NT2/D1 (cell line): ENCODE data around the gene DEF6.

ENCODE experiments used
- DNase-seq: peaks from one replicate; pipeline ENCODE4 v3.0.0-alpha.2; 2011; ENCODE audit warnings: low read depth, low spot score
- H3K27me3 ChIP-seq: 2 replicates; pipeline ENCODE4 v1.6.0; 2011; ENCODE audit warnings: mild to moderate bottlenecking; ENCODE audit not compliant: insufficient read length, insufficient read depth
- H3K36me3 ChIP-seq: 2 replicates; pipeline ENCODE4 v1.6.1; 2011; ENCODE audit warnings: mild to moderate bottlenecking, low read length, mixed read lengths; ENCODE audit not compliant: insufficient read depth, insufficient read length
- H3K4me1 ChIP-seq: 2 replicates; pipeline ENCODE4 v1.5.1; 2011; ENCODE audit not compliant: insufficient read depth, insufficient read length
- H3K4me3 ChIP-seq: 2 replicates; pipeline ENCODE4 v1.5.1; 2011; ENCODE audit warnings: low read depth; ENCODE audit not compliant: insufficient read length
- H3K9ac ChIP-seq: 2 replicates; pipeline ENCODE4 v1.6.0; 2011; ENCODE audit warnings: low read depth; ENCODE audit not compliant: insufficient read length
- H3K9me3 ChIP-seq: 2 replicates; pipeline ENCODE4 v1.5.1; 2011; ENCODE audit warnings: mild to moderate bottlenecking, low read length; ENCODE audit not compliant: insufficient read depth
- SUZ12 ChIP-seq: IDR thresholded peaks from 2 replicates; pipeline ENCODE4 v1.6.1; 2011; ENCODE audit not compliant: insufficient read length, insufficient read depth; ENCODE audit errors: extremely low read depth
- YY1 ChIP-seq: IDR thresholded peaks from 2 replicates; pipeline ENCODE4 v1.6.1; 2011; ENCODE audit not compliant: insufficient read length, insufficient read depth
- ZNF274 ChIP-seq: IDR thresholded peaks from 2 replicates; pipeline ENCODE4 v1.6.1; 2011; ENCODE audit warnings: mild to moderate bottlenecking, low read depth, low read length

The DEF6 gene

GRCh38 chr6:35311390-35312075 lies 13.9 kb downstream of the DEF6 start:
- no peak for TF ChIP-seq YY1
- TF ChIP-seq SUZ12 = no peak
- no peak for TF ChIP-seq ZNF274
- H3K9ac ChIP-seq = no peak overlapping the region
- peaks cover 5% of the 10 kb centered on the region for H3K27me3 ChIP-seq
- H3K9me3 ChIP-seq = no peaks in the 10 kb centered on the region
- H3K4me1 ChIP-seq = peaks cover 3% of the 10 kb centered on the region
- no peaks in the 10 kb centered on the region for H3K36me3 ChIP-seq
- H3K4me3 ChIP-seq = no peak overlapping the region
- no peak for DNase-seq

DNA sequence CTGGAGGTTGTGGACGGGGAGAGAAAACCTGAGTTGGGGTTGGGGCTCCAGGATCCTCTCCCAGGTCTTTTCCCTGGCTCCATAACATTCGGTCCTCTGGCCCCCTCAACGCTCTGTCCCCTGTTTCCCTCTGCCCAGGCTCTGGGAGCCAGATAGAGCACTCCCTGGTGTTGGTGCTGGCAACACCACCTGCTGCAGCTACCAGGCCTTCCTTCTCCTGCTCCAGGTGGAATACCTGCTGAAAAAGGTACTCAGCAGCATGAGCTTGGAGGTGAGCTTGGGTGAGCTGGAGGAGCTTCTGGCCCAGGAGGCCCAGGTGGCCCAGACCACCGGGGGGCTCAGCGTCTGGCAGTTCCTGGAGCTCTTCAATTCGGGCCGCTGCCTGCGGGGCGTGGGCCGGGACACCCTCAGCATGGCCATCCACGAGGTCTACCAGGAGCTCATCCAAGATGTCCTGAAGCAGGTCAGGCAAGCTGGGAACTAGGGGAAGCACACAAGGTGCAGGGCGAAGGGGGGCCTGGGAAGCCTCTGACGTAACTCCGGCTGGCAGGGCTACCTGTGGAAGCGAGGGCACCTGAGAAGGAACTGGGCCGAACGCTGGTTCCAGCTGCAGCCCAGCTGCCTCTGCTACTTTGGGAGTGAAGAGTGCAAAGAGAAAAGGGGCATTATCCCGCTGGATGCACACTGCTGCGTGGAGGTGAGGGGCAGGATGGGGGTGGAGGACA lies 14.6 kb downstream of the DEF6 start:
- no peak for TF ChIP-seq ZNF274
- TF ChIP-seq YY1 = no peak
- TF ChIP-seq SUZ12 = no peak
- Histone ChIP-seq H3K4me1 (peaks cover 3% of the 10 kb centered on the region), H3K9ac (no peak overlapping the region), H3K9me3 (no peaks in the 10 kb centered on the region), H3K4me3 (no peak overlapping the region), H3K36me3 (no peaks in the 10 kb centered on the region), H3K27me3 (peaks cover 12% of the 10 kb centered on the region)
- DNase-seq = no peak

GRCh38 chr6:35312807-35313206 lies 15.2 kb downstream of the DEF6 start:
- Histone ChIP-seq H3K9me3 (no peaks in the 10 kb centered on the region), H3K36me3 (no peaks in the 10 kb centered on the region), H3K4me1 (peaks cover 3% of the 10 kb centered on the region), H3K9ac (no peak overlapping the region), H3K27me3 (peaks cover 18% of the 10 kb centered on the region), H3K4me3 (no peak overlapping the region)
- no peak for TF ChIP-seq YY1
- no peak for TF ChIP-seq SUZ12
- TF ChIP-seq ZNF274 = no peak
- DNase-seq = no peak

- no peak for DNase-seq
- peak overlapping the region; percentile 55 for H3K4me3 ChIP-seq
- peaks cover 20% of the 10 kb centered on the region for H3K27me3 ChIP-seq
- TF ChIP-seq ZNF274 = no peak
- H3K4me1 ChIP-seq = no peaks in the 10 kb centered on the region
- H3K9ac ChIP-seq = peak overlapping the region; percentile 62
- peaks cover 7% of the 10 kb centered on the region; the same call in 1 of the 2 replicates for H3K9me3 ChIP-seq
- H3K36me3 ChIP-seq = no peaks in the 10 kb centered on the region
Measured at GRCh38 chr6:35317483-35318195, 20.0 kb downstream of the DEF6 start.

DNA sequence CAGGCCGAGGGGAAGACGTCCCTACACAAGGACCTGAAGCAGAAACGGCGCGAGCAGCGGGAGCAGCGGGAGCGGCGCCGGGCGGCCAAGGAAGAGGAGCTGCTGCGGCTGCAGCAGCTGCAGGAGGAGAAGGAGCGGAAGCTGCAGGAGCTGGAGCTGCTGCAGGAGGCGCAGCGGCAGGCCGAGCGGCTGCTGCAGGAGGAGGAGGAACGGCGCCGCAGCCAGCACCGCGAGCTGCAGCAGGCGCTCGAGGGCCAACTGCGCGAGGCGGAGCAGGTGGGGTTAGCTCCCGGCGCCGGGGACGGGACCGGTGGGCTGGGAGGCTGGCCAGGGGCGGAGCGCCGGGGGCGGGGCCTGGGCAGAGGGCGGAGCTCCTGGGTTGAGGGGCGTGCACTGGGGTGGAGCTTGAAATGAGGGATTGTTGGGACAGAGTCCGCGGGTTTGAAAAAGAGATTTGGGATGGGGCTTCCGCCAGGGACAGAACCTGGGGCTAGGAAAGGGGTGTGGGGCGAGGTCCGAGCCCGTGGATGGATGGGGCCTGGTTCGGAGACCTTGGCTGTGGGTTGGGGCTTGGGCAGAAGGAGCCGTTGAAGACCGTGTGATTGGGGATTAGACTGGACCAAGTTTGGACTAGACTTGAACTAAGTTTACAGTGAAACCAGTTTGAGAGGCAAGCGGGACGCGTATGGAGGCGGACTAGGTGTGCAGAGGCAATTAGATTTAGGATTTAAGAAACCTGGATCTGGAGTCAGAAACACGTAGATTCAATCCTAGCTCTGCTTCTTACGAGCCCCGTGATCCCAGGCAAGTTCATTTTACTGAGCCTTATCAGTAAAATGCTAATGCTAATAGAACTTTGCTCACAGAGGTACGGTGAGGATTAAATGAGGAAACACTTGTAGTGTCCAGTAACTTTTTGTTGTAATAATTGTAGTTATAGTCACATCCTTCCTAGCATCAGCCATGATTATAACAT lies 20.9 kb downstream of the DEF6 start:
- Histone ChIP-seq H3K4me1 (no peaks in the 10 kb centered on the region), H3K9ac (peak overlapping the region; percentile 62), H3K36me3 (no peaks in the 10 kb centered on the region), H3K9me3 (peaks cover 7% of the 10 kb centered on the region; the same call in 1 of the 2 replicates), H3K4me3 (peak overlapping the region; percentile 55), H3K27me3 (peaks cover 20% of the 10 kb centered on the region)
- no peak for TF ChIP-seq YY1
- no peak for TF ChIP-seq ZNF274
- DNase-seq = peak; percentile 87

GRCh38 chr6:35319346-35320030 lies 21.9 kb downstream of the DEF6 start:
- no peaks in the 10 kb centered on the region for H3K36me3 ChIP-seq
- TF ChIP-seq ZNF274 (no peak), YY1 (no peak), SUZ12 (no peak)
- DNase-seq = no peak
- H3K4me3 ChIP-seq = no peak overlapping the region
- peaks cover 7% of the 10 kb centered on the region; the same call in 1 of the 2 replicates for H3K9me3 ChIP-seq
- peaks cover 20% of the 10 kb centered on the region for H3K27me3 ChIP-seq
- H3K4me1 ChIP-seq = no peaks in the 10 kb centered on the region
- H3K9ac ChIP-seq = no peak overlapping the region
